Stimulated activated CD4-positive, alpha-beta T cell treated with anti-CD3 and anti-CD28 coated beads, Interleukin-12 subunit alpha, Interleukin-12 subunit beta, amount 100 ng/mL, for 48 hours (primary cell): ENCODE data around the gene VEGFB.

Experiments used
- DNase-seq, 3 donors: peaks; one replicate each; pipeline ENCODE4 v3.0.0-alpha.2; 2020; ENCODE audit warnings: low read depth in 2 of 3, low spot score in 1 of 3

Gene VEGFB

GRCh38 chr11:64210301-64211020 lies 23.9 kb upstream of the VEGFB start:
- DNase-seq = no peak

- no peak for DNase-seq
Observed at GRCh38 chr11:64211181-64211872, 23.1 kb upstream of the VEGFB start.

- no peak for DNase-seq
Observed at GRCh38 chr11:64216879-64217278, 17.5 kb upstream of the VEGFB start.

GRCh38 chr11:64218628-64219353 lies 15.6 kb upstream of the VEGFB start:
- no peak for DNase-seq

GRCh38 chr11:64219354-64219684 lies 15.1 kb upstream of the VEGFB start:
- DNase-seq = no peak

- no peak for DNase-seq
Observed at GRCh38 chr11:64219755-64220154, 14.6 kb upstream of the VEGFB start.

GRCh38 chr11:64220271-64220670 lies 14.1 kb upstream of the VEGFB start:
- no peak for DNase-seq

- DNase-seq = no peak
Observed at GRCh38 chr11:64220798-64221197, 13.6 kb upstream of the VEGFB start.

- DNase-seq = no peak
Observed at GRCh38 chr11:64222651-64223000, 11.8 kb upstream of the VEGFB start.

GRCh38 chr11:64223001-64223651 lies 11.3 kb upstream of the VEGFB start:
- no peak for DNase-seq

- no peak for DNase-seq
Observed at GRCh38 chr11:64224151-64224890, 10.1 kb upstream of the VEGFB start.

- no peak for DNase-seq
Observed at GRCh38 chr11:64224891-64225607, 9.3 kb upstream of the VEGFB start.

GRCh38 chr11:64225608-64226506 lies 8.5 kb upstream of the VEGFB start, which contains the start of the genes NUDT22 and TRPT1:
Gene NUDT22 (plus strand): TSS chr11:64226274. CDS start chr11:64226653, 379 bp downstream.
Gene TRPT1 (minus strand): TSS chr11:64226186. CDS start chr11:64225860, 326 bp downstream.
- DNase-seq = peak; percentile 87 to 96 (median 90)

- DNase-seq = peak in 1 of 3 donors; percentile 49
Observed at GRCh38 chr11:64226507-64227051, 7.8 kb upstream of the VEGFB start.

- no peak for DNase-seq
Observed at GRCh38 chr11:64227405-64227956, 6.9 kb upstream of the VEGFB start.

- DNase-seq = no peak
Observed at GRCh38 chr11:64229090-64229743, 5.2 kb upstream of the VEGFB start.

- DNase-seq = no peak
Observed at GRCh38 chr11:64229744-64230170, 4.6 kb upstream of the VEGFB start.
